OCI-LY7 (cell line): ENCODE data around the gene FRMD6.

Experiments
- EZH2phosphoT487 ChIP-seq: fragments of 200-600 bp; sonication (generic); IDR thresholded peaks from 2 replicates; pipeline ENCODE4 v1.6.1; 2018; ENCODE audit warnings: low read depth, borderline replicate concordance, mild to moderate bottlenecking, mixed run types, antibody characterized with exemption, low read length, moderate library complexity, mixed read lengths
- TF ChIP-seq, protein P1 (sequence below): fragments of 200-600 bp; sonication (generic); conservative IDR thresholded peaks from 2 replicates; pipeline ENCODE4 v1.5.1; 2014; ENCODE audit warnings: mild to moderate bottlenecking, antibody characterized with exemption, low read length, moderate library complexity, mixed read lengths

GRCh38 chr14:51616256-51616655 is 35.5 kb upstream of the FRMD6 start:
- TF ChIP-seq, protein P1, sequence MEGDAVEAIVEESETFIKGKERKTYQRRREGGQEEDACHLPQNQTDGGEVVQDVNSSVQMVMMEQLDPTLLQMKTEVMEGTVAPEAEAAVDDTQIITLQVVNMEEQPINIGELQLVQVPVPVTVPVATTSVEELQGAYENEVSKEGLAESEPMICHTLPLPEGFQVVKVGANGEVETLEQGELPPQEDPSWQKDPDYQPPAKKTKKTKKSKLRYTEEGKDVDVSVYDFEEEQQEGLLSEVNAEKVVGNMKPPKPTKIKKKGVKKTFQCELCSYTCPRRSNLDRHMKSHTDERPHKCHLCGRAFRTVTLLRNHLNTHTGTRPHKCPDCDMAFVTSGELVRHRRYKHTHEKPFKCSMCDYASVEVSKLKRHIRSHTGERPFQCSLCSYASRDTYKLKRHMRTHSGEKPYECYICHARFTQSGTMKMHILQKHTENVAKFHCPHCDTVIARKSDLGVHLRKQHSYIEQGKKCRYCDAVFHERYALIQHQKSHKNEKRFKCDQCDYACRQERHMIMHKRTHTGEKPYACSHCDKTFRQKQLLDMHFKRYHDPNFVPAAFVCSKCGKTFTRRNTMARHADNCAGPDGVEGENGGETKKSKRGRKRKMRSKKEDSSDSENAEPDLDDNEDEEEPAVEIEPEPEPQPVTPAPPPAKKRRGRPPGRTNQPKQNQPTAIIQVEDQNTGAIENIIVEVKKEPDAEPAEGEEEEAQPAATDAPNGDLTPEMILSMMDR: no peak
- no peak for TF ChIP-seq EZH2phosphoT487
